Measurements from ENCODE around the gene LRRN3.

Gene LRRN3

DNA sequence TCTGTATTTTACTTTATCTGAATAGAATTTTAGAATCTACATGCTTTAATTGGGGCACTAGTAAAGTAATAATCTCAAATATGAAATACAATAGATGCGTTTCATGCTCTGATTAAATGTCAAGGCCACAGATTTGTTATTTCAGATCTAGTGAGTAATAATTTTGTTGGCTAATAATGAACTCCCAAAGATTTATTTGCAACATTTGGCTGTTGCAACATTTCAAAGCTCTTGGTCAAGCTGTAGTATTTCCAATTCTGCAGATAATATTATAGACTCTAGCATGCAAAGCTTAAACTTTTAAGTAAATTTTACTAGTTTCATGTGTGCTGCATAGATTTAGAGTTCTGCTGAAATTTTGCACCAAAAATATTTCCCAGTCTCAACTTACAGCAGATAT, 16.7 kb downstream of the LRRN3 start (continued):
- TF ChIP-seq, protein P1, sequence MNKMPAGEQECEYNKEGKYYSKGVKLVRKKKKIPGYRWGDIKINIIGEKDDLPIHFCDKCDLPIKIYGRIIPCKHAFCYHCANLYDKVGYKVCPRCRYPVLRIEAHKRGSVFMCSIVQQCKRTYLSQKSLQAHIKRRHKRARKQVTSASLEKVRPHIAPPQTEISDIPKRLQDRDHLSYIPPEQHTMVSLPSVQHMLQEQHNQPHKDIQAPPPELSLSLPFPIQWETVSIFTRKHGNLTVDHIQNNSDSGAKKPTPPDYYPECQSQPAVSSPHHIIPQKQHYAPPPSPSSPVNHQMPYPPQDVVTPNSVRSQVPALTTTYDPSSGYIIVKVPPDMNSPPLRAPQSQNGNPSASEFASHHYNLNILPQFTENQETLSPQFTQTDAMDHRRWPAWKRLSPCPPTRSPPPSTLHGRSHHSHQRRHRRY (tag by site-specific recombination; IDR thresholded peaks at IDR 0.05) = no peak
- no peak for TF ChIP-seq ZNF48 (tag by site-specific recombination; IDR thresholded peaks at IDR 0.05)
- no peak for TF ChIP-seq HOXD13 (CRISPR knock-in tag; IDR thresholded peaks at IDR 0.05; ENCODE audit: borderline replicate concordance)
- TF ChIP-seq SP3 (tag by site-specific recombination; IDR thresholded peaks at IDR 0.05) = no peak
- no peak for TF ChIP-seq KLF9 (tag by site-specific recombination; IDR thresholded peaks at IDR 0.05; ENCODE audit: low read depth)
- TF ChIP-seq ZNF654 (tag by site-specific recombination; IDR thresholded peaks at IDR 0.05; ENCODE audit: low read depth) = no peak
- no peak for TF ChIP-seq KLF10 (tag by site-specific recombination; IDR thresholded peaks at IDR 0.05)

DNA sequence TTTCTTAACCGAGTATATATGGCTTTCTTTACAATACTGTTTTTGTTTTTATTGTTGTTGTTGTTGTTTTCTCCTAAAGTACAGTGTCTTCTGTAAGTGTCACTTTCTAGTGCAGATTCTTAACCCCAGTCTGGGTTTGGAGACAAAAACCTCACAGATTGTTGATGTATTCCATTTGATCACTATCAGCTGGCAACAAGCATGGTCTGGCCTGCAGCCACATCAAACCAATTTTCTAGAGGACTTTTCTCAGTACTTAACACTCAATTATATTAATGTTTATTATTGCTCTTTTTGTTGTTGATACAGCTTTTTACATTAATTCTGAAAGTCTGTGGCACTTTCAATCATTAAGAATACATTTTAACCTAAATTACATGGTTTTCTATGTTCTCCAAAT, 17.1 kb downstream of the LRRN3 start:
- Histone ChIP-seq H3K27ac (ENCODE audit: extremely low read depth, low read depth, low read length) (no peak overlapping the region), H3K4me3 (ENCODE audit: low read depth, low read length) (no peak overlapping the region), H3K9me3 (ENCODE audit: control insufficient read depth, insufficient read depth, low read depth, low read length) (no peaks in the 10 kb centered on the region), H3K36me3 (ENCODE audit: control insufficient read depth in 2 of 2, insufficient read depth in 1 of 2, low read length in 2 of 2) (no peaks in the 10 kb centered on the region), H3K4me1 (ENCODE audit: control insufficient read depth, insufficient read depth, low read length) (no peaks in the 10 kb centered on the region)
- ChIA-PET POLR2A (no interaction called here), CTCF (no interaction called here)
- 0 out of 2 replicates have a peak, but pooled peaks have one; percentile 6 for TF ChIP-seq PRDM6 (tag by site-specific recombination; IDR thresholded peaks at IDR 0.05)
- TF ChIP-seq ZNF138 (tag by site-specific recombination; IDR thresholded peaks at IDR 0.05; ENCODE audit: borderline replicate concordance) = no peak
- no peak for TF ChIP-seq ZNF654 (tag by site-specific recombination; IDR thresholded peaks at IDR 0.05; ENCODE audit: low read depth)
- TF ChIP-seq ZNF23 (tag by site-specific recombination; IDR thresholded peaks at IDR 0.05; ENCODE audit: borderline replicate concordance) = no peak
- peak; percentile 50; the same call in 1 of the 2 replicates for TF ChIP-seq FEZF1 (tag by site-specific recombination; IDR thresholded peaks at IDR 0.05)
- TF ChIP-seq ZNF211 (tag by site-specific recombination; IDR thresholded peaks at IDR 0.05; ENCODE audit: low read depth) = no peak

DNA sequence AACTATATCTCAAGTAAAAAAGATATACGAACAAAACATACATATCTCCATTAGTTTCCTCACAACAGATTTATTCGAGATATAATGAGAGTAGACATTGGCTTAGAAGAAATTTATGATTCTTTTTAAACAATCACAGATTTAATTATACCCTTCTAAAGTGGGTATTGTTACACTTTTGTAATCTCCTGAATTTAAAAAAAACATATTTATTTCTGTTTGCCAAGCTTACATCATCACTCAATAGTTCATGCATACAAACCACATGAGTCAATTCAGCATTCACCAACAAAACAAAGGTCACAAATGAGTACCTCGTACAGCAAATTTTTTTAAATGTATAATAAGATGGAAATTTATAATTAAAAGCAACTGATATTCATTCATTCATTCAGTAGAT, 17.6 kb downstream of the LRRN3 start:
- no peaks in the 10 kb centered on the region for H3K4me1 ChIP-seq (ENCODE audit: control insufficient read depth, insufficient read depth, low read length)
- H3K27ac ChIP-seq (ENCODE audit: extremely low read depth, low read depth, low read length) = no peak overlapping the region
- H3K36me3 ChIP-seq (ENCODE audit: control insufficient read depth in 2 of 2, insufficient read depth in 1 of 2, low read length in 2 of 2) = no peaks in the 10 kb centered on the region
- ChIA-PET CTCF (interaction anchor here (0.6 kb wide), 1 partner anchor 623 kb away, joined by 3 read pairs; no protein-coding TSS in a partner anchor), POLR2A (no interaction called here)
- H3K9me3 ChIP-seq (ENCODE audit: control insufficient read depth, insufficient read depth, low read depth, low read length) = no peaks in the 10 kb centered on the region
- H3K4me3 ChIP-seq (ENCODE audit: low read depth, low read length) = no peak overlapping the region
- TF ChIP-seq SP3 (tag by site-specific recombination; IDR thresholded peaks at IDR 0.05) (no peak), SP7 (tag by site-specific recombination; IDR thresholded peaks at IDR 0.05) (0 out of 2 replicates have a peak, but pooled peaks have one; percentile 43), ZNF521 (tag by site-specific recombination; IDR thresholded peaks at IDR 0.05) (no peak), ZNF366 (tag by site-specific recombination; conservative IDR thresholded peaks at IDR 0.05) (0 out of 2 replicates have a peak, but pooled peaks have one; percentile 27), WT1 (tag by site-specific recombination; IDR thresholded peaks at IDR 0.05) (no peak), ZNF629 (tag by site-specific recombination; IDR thresholded peaks at IDR 0.05) (0 out of 2 replicates have a peak, but pooled peaks have one; percentile 15), ZNF292 (tag by site-specific recombination; IDR thresholded peaks at IDR 0.05; ENCODE audit: borderline replicate concordance, low read depth) (no peak), ZNF843 (tag by site-specific recombination; IDR thresholded peaks at IDR 0.05) (peak; percentile 23; the same call in 1 of the 2 replicates)
- TF ChIP-seq, protein P2, sequence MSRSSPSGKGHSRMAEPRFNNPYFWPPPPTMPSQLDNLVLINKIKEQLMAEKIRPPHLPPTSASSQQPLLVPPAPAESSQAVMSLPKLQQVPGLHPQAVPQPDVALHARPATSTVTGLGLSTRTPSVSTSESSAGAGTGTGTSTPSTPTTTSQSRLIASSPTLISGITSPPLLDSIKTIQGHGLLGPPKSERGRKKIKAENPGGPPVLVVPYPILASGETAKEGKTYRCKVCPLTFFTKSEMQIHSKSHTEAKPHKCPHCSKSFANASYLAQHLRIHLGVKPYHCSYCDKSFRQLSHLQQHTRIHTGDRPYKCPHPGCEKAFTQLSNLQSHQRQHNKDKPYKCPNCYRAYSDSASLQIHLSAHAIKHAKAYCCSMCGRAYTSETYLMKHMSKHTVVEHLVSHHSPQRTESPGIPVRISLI (tag by site-specific recombination; IDR thresholded peaks at IDR 0.05) = 0 out of 2 replicates have a peak, but pooled peaks have one; percentile 22
